Left forelimb (tissue), 1 donor: Measurements from ENCODE around the gene DGLUCY.
"Not testable (repeated sequence)": the region's sequence is repeated elsewhere in the genome, so short reads cannot be mapped to it uniquely, and the experiment has no call there.

Experiments used
- DNase-seq: peaks from one replicate; pipeline ENCODE4 v3.0.0-alpha.2; 2018; ENCODE audit warnings: low spot score

Gene DGLUCY

DNA sequence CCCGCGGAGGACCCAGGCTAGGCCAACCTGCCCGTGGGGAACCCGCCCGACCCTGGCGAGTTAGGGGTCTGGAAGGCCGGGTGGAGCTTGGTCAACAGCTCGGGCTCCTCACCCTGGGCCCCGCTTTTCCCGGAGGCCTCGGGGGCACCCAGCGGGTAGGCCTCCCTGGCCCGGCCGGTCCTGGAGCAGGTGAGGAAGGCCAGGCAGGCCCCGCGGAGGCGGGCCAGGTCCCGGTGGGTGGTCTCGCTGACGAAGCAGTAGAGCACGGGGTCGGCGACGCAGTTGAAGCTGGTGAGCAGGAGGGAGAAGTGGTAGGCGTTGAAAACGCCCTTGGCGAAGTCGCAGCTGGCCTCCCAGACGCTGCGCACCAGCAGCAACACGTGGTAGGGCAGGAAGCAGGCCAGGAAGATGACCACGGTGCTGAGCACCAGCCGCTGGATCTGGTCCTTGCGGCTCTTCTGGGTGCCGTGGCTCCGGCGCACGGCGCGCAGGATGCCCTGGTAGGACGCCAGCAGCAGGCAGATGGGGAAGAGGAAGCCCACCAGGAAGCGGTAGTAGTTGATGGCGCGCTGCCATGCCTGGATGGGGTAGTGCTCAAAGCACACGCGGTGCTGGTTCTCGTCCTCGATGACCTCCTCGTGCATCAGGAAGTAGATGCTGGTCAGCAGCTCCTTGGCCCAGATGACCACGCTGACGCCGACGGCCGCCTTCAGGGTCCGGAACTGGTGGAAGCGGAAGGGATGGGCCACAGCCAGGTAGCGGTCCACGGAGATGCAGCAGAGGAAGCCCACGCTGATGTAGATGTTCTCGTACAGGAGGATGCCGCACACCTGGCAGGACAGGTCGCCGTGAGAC is 120.3 kb downstream of the DGLUCY start:
- DNase-seq = no peak

DNA sequence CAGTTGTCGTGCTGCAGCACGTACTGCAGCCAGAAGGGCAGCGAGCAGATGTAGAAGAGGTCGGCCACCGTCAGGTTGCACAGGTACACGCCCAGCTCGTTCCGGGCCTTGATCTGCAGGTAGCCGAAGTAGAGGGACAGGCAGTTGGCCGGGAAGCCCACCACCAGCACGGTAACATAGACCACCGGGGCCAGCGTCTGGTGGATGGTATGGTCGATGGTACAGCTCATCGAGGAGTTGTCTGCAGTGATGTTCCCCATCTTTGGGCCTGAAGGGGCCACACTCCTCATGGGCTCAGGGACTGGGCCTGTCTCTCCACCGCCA is 120.9 kb downstream of the DGLUCY start:
- DNase-seq = no peak

DNA sequence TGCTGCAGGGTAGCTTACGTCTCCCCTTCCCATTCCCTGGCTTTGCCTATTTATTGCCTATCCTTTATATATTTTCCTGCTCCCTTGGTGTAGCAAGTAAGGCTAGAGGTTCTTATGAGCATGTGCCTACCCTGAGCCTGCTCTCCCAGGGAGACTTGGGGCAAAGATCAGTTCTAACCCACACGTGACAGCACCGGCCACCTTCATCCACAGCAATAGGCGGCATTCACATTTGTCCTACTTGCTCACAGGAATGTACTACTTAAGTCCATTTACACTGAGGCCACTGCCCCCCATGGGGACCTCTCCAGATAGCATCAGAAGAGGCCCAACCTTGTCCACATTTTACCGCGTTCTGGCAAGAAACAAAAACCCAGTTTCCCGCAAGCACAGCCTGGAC is 122.0 kb downstream of the DGLUCY start:
- DNase-seq = no peak

DNA sequence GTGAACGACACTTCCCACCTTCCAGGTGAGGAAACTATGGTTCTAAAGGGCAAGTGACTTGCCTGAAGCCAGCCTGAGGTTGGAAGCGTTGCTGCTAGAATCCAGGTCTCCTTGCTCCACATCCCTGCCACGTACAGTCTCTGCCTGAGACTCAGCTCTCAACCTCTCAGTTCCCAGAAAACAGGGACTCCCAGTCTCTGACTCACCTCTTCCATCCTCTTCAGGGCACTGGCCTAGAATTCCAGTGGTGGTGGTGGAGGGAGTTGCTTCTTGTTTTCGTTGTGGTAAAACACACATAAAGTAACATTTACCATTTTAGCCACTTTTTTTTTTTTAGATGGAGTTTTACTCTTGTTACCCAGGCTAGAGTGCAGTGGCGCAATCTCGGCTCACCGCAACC is 123.3 kb downstream of the DGLUCY start:
- DNase-seq = no peak

DNA sequence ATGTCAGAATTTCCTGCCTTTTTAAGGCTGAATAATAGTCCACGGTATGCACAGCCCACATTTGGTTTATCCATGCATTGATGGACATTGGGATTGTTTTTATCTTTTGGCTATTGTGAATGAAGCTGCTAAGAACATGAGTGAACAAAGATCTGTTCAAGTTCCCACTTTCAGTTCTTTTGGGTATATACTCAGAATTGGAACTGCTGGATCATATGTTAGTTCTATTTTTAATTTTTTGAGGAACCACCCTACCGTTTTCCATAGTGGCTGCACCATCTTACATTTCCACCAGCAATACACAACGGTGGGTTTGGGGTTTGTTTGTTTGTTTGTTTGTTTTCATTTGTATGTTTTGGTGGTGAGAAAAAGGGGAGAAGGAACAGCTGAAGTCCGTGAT is 124.2 kb downstream of the DGLUCY start:
- no peak for DNase-seq

DNA sequence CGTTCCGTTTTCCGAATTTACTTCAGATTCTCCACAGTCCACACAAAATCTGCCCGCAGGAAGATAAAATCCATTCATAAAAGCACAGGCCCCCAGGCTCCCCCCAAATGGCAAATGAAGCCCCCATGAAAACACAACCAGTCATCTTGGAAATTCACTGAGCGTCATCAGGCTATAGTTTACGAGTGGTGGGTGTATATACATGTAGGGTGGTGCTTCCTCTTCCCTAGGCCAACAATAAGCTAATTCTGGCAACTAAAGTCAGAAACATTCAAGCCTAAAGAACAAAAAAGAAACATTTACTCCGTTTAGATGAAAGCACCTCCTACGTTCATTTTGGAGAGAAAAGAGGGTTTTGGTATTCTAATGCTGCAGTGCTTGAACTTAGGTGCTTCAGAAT is 124.8 kb downstream of the DGLUCY start:
- no peak for DNase-seq

DNA sequence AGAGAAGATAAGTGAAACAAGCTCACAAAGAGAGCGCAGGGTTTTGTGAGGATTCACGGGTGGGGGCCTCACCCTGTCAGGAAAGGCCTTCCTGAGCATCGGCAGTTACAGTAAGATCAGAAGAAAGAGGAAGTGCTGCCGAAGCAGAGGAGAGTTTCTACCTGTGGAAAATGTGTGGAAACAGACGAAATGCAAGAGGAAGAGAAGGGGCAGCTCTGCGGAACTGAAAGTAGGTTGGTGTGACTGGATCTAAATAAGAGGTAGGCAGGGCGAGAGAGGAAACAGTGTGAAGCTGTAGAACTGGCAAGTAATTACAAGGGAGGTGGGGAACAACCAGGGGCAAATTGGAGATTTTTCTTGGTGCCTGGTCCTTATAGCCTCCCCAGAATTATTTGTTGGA is 128.0 kb downstream of the DGLUCY start:
- no peak for DNase-seq

DNA sequence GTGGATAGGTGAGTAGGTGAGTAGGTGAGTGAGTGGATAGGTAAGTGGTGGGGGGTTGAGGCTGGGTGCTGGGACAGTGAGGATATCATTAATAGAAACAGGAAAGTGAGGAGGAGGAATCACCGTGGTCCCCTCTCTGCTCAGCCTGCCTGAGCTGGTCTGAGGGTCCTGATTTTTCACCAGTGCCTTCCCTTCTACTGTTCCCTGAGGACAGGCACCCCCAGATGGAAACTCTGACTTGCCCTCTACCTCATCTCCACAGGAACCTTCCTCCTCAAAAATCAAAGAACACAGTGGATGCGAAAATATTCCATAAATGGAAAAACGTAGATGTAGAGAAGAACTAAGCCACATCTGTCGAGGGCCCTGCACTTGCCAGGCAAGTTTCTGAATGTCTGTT is 128.8 kb downstream of the DGLUCY start:
- DNase-seq = no peak

DNA sequence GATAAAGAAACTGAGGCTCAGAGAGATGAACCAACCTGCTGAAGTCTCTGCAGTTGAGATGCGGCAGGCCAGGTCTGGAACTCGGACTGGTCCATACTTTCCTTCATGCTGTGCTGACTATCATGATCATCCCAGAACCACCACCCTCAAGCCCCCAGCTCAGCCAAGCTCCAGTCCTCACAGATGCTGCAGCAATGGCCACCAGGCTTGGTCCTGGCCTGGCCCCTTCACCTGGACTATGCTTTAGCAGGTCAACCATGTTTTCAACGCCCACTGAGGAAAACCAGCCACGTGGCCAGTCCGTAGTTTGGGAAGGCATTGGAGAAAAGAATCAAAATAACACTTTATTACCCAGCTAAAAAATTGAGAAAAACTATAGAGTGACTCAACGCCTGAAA is 129.2 kb downstream of the DGLUCY start:
- DNase-seq = no peak

DNA sequence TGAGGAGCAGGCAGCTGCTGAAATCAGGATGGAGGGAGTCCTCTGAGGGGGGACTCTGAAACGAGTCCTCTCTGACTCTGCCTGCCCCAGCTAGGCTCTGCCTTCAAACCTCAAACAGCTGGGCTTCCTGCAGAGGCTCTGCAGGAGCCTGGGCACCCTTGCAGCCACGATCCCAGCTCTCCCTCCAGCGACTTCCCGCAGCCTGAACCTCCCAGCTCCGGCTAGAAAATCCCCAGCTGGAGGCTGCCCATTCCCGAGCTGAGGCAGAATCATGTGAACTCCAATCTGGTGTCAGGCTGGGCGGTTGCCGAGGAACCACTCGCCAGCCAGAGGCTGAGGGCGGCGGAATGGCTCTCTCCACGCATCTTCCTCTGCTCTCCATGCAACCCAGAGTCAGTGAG is 130.6 kb downstream of the DGLUCY start, which contains the start of gene GPR68:
Gene GPR68, minus strand, starts transcription at position 204 of the 401 bp plus-strand sequence. CDS start 9,654 bp downstream, outside the sequence.
- DNase-seq = no peak

DNA sequence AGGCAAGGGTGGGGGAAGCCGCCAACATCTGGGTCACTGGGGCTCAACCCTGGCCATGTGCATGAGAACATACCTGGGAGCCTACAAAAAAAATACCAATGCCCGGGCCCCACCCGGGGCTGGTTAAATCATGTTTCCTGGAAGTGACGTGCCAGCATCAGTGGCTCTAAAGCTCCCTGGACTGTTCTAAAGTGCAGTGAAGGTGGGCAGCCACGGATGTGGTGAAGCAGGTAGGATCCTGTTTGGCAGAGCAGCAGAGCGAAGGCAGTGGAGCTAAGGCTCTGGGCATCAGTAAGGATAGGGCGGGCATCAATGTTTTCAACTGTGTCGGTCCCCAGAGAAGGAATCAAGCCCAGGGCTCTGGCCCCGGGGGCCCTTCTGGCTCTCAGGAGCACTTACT is 131.2 kb downstream of the DGLUCY start:
- DNase-seq = no peak

DNA sequence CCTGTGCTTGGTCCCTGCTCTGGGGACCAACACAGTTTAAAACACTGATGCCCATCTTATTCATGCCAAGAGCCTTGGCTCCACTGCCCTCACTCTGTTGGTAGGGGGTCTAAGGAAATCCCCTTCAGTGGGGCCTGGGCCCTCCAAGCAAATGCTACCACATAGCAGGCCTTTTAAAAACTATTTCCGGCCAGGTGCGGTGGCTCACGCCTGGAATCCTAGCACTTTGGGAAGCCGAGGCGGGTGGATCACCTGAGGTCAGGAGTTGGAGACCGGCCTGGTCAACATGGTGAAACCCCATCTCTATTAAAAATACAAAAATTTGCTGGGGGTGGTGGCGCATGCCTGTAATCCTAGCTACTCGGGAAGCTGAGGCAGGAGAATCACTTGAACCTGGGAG is 131.7 kb downstream of the DGLUCY start:
- DNase-seq = not testable (repeated sequence)

DNA sequence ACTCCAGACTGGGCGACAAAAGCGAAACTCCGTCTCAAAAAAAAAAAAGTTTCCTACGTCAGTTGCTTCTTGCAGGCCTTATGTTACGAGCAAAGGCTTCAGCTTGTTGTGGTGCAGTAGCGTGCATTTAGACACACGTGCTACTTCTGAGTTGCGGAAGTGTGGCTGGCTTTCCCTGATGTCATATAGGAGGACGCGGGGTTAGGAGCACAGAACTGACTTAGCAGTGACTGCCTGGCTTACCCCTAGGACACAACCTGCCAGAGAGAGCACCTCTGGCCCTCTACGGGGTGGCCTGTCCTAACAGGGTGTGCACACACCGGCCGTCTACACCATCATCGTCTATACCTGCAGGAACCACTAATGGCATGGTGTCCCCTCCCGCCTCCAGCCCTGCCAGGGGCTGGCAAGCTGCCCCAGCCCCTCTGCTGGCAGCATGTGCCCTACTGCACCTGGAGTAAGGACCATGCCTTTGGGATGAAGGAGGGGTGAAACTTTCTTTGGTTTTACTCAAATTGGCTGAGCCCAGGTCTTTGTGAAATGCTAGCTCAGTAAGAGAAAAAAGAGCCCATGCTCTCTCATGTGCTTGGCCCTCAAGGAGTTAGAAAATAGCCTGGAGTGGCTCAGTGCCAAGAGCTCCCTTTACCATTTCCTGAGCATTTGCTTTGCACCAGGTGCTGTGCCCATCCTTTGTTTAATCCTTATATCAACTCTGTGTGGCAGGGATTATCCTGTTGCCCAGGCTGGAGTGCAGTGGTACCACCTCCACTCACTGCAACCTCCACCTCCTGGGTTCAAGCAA is 132.4 kb downstream of the DGLUCY start:
- no peak for DNase-seq

DNA sequence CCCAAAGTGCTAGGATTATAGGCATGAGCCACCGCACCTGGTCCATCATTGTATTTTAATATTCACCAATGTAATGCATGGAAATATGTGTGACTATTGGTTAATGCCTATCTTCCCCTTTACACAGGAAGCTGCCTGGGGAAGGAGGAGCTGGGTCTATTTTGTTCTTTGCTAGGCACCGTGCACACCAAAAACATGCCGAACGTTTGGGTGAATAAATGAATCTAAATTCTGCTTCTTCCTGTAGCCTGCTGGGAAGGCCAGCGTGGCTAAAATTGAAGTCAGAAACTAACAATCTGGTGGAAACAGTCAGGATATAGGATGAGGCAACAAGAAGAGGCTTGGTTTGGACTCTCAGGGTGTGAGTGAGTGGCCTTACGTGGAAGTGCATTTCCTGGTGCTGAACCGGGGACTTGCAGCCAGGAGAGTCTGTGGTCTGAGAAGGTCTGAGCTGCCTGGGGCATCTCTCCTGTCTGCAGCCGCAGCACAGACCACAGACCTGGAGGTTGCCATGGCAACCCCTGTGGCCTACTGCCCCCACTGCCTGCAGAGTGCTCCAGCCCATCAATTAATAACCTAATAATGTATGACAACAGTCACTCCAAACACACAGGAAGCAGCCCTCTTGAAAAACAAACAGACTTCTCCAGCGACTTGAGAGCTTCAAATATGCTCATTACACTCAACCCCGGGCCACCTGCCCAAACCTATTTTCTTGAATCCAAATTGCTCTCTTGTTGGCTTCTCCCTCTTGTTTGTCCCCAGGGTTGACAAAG is 136.2 kb downstream of the DGLUCY start:
- DNase-seq = no peak

DNA sequence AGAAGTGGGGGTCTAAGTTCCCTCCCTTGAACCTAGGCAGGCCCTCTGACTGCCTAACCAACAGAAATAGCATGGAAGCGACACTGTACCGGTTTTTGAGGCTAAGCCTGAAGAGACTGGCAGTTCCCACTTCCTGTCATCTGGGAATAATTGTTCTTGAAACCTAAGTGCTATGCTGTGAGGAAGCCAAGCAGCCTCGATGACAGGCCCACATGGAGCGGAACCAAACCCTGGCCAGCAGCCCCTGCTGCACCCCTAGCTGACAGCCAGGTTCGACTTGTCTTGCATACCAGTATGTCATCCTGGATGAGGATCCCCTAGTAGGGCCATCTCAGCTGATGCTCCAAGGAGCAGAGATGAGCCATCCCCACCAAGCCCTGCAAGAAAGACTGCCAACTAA is 137.0 kb downstream of the DGLUCY start:
- DNase-seq = no peak

DNA sequence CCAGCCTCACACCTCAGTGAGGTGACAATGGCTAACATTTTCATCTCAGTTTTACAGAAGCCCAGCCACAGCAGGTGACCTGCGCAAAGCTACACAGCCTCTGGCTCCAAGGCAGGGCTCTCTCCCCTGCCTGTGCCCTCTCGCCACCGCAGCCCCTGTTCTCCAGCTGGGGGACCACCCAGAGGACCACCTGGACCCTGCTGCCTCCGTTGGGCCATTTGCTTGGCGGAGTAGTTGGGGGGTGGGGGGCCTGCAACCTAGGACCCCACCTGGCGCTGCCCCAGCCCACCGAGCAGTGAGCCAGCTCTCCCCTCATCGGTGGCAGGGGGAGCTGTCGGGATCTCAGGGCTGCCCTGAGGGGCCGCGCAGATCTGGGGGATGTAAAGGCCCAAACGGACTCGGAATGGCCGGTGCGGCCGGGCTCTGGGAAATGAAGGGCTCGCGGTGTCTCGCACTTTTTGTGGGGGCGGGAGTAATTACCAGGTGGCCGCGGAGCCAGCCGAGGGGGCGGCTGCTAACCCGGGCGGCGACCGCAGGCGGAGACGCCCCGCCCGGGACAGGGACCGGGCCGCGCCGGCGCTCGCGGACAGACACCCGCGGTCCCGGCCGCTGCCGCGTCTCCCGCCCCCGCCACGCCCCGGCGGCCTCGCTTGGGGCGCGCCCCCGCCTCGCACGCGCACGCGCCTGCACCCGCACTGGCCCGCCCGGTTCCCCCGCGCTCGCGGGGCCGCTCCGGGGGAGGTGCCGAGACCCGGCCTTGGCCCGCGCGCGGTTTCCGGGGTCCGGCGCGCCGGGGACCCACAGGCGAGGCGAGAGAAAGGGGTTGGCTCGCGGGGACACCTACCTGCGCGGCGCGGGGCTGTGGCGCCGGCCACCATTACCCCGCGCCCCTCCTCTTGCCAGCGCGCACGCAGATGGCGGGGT is 139.3 kb downstream of the DGLUCY start:
- DNase-seq = no peak

DNA sequence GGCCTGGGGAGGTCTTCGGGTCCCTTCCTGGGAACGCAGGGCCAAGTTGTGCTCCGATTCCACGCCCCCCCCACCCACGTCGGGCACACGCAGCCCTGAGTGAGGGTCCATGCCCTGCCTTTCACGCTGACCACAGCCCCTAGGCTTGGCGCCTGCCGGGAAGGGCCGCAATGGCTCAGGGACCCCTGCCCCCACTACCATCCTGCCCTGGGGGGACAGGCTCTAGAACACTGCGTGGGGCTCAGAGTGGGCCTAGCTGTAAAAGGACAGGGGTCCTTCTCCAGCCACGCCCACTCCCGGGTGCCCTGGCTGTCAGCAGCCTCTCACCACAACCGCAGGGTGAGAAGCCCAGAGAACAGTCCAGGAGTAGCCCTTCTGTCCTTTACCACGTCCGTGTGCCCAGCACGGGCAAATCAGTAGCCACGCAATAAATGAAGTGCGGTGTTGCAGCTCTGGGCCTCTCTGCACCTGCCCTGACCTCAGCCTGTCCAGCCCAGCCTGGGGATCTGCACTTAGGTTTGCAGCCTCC is 140.0 kb downstream of the DGLUCY start:
- DNase-seq = no peak

DNA sequence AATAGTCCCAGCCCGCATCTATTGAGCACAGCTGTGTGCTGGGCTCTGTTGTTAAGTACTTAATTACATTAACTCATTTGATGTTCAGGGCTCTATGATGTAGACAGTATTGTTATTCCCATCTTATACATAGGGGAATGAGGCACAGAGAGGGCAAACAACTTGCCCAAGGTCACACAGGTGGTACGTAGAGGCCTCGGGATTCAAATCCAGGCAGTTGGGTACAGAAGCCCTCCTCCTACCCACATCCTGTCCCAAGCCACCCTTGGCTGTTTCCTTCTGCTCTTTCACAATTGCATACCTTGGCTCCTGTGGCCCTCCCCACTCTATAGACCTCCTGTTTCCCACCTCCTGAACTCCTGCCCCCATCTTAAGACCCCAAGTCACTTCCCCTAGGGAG is 140.6 kb downstream of the DGLUCY start:
- no peak for DNase-seq

DNA sequence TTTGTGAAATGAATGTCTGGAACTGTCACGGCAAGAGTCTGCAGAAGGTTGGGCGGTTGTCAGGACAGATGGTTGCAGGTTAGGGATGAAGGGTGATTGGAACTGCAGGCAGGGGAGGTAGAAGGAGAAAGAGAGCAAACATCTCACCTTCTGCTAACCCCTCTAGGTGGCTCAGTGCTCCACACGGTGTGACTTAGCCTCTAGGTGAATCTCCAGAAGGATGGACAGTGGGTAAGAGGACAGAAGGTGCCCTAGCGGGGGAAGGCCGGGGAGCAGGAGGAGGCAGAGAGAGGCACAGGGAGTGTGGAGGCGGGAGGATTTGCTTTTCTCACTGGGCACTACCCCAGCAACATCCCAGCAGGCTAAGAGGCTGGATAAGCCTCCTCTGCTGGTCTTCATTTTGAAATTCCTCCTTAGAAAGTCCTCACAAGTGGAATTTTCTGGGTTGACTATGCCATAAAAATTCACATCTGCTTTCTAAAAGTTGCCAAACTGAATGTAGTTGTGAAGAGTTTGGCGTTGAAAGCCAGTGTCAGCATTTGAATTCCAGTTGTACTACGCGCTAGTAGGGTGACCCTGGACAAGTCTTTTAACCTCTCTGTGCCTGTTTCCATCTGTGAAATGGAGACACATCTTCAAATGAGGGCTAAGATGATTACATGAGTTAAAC is 141.3 kb downstream of the DGLUCY start:
- DNase-seq = no peak

DNA sequence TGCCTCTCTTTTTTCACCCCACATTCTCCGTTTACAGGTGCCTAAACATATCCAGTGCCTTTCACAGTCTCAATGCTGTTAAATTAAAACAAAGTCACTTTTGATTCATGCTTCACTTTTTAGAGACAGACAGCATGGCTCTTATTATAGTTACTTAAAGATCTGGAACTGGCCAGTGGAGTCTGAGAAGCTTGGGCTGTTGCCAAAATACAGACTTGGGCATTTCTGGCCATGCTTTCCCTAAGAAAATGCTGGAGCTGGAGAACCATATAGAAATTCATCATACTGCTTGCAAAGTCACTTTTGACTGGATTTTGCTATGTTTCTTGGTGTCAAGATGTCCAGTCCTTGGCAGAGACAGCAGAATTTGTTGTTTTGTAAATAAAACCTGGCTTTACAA is 142.8 kb downstream of the DGLUCY start:
- DNase-seq = no peak
